ENCODE results near the gene TMCO5A.
"Not testable (repeated sequence)": the region's sequence is repeated elsewhere in the genome, so short reads cannot be mapped to it uniquely, and the experiment has no call there.

Gene TMCO5A

DNA sequence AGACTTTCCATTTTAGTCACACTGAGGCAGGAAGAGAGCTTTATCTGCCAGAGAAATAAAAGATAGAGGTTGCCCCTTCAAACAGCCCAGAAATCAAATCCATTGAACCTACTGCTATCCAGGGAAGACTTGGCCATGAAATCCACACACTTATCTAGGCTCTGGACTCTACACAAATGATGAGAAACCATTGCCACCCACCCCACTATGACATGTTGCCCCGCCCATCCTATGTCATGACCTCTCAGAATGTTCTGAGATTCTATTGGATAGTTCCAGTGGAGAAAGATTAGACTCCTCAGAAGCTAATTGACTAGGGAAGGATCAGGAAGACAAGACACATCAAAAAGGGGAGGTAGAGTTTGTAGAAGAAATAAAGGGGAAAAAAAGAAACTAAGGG, at the start of gene TMCO5A:
TSS of gene TMCO5A (plus strand) at position 301 of the 400 bp plus-strand sequence. CDS start 1,684 bp downstream, outside the sequence.
- no peak for DNase-seq (ENCODE audit: low read depth in 3 of 3)

- no peak for DNase-seq (ENCODE audit: low read depth in 3 of 3)
Observed at GRCh38 chr15:37885651-37886050, 48.8 kb upstream of the TMCO5A start.

DNA sequence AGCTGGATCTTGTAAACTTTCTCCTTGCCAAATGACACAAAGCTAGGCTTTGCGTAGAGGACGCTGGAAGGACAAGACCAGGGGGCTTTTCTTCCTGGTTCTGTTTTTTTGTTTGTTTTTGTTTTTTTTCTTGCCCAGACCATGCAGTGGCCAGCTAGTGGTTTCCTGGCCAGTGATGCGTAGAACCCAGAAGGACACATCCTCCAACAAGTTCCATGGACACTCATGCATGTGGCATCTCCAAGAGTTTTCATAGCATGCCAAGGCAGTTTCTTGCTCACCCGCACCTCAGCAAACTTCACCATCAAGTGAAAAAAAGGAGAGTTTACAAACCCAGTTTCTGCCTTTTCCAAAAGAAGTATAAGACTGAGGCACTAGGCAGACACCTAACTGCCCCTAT, 46.1 kb upstream of the TMCO5A start:
- DNase-seq (ENCODE audit: low read depth in 3 of 3), result no peak

GRCh38 chr15:37891766-37892368, 42.6 kb upstream of the TMCO5A start:
- DNase-seq (ENCODE audit: low read depth in 3 of 3), result no peak

GRCh38 chr15:37893309-37893708, 41.1 kb upstream of the TMCO5A start:
- no peak for DNase-seq (ENCODE audit: low read depth in 3 of 3)

GRCh38 chr15:37898362-37898761, 36.1 kb upstream of the TMCO5A start:
- no peak for DNase-seq (ENCODE audit: low read depth in 3 of 3)

DNA sequence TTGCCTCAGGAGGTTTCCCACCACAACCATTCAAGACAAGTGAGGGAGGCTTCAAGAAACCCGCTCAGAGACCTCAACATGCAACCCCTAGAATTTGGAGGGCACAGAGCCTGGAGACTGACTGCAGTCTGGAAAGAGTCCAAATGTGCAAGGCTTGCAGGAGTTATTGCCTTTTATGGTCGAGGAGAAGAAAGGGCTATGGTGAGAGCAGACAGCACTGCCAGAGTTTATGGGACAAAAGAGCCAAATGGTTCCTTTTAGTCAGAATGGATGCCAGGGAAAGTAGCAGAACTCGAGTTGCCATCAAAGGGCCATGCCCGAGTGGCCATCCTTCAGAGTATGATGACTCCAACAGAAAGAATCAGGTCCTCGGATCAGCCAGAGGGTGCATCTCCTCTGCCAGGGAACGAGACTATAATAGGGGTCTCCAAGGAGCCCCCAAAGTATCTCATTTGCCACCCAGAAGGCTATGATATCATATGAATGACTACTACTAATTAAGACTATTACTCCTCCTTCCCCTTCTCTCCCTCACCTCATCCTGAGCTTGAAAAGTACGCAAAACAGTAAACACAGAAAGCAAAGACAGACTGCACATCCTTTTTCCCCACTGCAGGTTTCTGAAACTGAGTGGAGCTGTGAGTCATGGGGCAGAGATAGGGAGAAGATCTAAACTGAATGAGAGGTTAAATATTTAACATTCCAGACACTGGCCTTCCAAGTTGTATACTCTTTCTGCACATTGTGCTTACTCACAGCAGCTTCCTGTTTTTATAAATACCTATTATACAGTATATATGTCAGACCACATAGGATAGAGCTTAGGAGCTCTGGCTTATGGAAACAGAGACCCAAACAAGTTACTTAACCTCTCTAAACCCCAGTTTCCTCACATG, 33.9 kb upstream of the TMCO5A start:
- DNase-seq (ENCODE audit: low read depth in 3 of 3), result no peak

DNA sequence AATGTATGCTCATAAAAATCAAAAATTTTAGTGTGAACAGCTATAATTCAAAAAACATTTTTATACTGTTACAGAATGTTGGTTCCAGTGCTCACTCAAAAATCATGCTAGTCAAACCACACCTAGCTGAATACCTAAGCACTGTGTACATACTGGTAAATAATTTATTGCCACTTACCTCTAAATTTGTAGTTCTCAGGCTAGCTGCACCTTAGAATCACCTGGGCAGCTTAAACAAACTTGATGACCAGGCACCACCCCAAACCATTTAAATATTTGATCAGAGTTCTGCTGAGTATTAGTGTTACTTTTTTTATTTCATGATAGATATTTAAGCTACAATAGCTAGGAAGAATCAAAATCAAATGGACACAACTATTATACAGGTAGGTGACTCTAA, 32.3 kb upstream of the TMCO5A start:
- DNase-seq (ENCODE audit: low read depth in 3 of 3), result no peak

DNA sequence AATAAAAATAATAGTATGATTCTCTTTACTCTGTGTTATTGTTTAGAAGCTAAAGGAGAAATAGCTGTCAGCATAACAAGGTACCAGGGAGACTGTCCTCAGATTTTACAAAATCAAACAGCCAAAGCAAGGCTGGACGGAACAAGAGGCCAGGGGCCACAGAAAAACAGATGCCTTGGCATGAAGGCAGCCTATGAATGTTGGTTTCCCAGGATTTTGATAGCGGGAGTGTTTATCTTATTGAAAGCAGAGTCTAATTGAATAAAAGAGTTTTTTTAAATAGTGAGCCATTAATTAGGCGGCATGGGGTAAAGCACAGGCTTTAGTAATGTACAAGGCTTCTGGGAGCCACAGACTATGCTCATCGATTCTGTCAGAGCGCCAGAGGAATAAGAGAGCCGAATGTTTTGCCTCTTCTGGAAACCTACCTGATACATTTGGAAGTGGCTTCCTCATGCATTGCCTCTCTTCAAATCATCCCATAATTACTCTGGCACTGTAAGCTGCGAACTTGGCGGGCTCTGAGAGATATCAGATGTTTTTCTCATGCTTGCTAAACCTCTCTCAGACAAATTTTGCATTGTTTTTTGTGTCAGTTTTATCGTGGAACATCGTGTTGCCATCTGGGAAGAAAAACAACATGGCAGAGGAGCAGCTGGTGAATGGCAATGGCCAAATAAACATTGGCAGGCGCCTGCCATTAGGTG, 30.4 kb upstream of the TMCO5A start:
- no peak for DNase-seq (ENCODE audit: low read depth in 3 of 3)

- no peak for DNase-seq (ENCODE audit: low read depth in 3 of 3)
Observed at GRCh38 chr15:37907136-37907535, 27.3 kb upstream of the TMCO5A start.

GRCh38 chr15:37921527-37922385, 12.7 kb upstream of the TMCO5A start:
- no peak for DNase-seq (ENCODE audit: low read depth in 3 of 3)

GRCh38 chr15:37926136-37926535, 8.3 kb upstream of the TMCO5A start:
- no peak for DNase-seq (ENCODE audit: low read depth in 3 of 3)

- DNase-seq (ENCODE audit: low read depth in 3 of 3), result no peak
Observed at GRCh38 chr15:37929238-37929637, 5.2 kb upstream of the TMCO5A start.

DNA sequence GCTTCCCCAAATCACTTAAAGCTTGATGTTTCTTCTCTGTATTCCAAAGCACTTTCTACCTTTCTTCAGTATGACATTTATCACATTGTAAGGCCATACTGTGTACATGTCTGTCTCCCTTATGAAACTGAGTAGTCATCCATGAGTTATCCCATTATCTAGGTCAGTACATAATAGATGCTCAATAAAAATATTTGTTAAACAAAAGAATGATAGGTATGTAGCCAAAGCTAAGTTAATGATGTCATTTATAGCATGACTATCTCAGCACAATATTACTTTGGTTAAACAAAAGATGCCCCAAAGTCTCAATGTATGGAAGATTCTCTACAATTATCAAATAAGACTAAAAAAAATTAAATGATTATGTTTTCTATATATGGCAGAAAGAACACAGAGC, 3.1 kb upstream of the TMCO5A start:
- DNase-seq (ENCODE audit: low read depth in 3 of 3), result no peak

GRCh38 chr15:37931868-37932267, 2.6 kb upstream of the TMCO5A start:
- no peak for DNase-seq (ENCODE audit: low read depth in 3 of 3)

DNA sequence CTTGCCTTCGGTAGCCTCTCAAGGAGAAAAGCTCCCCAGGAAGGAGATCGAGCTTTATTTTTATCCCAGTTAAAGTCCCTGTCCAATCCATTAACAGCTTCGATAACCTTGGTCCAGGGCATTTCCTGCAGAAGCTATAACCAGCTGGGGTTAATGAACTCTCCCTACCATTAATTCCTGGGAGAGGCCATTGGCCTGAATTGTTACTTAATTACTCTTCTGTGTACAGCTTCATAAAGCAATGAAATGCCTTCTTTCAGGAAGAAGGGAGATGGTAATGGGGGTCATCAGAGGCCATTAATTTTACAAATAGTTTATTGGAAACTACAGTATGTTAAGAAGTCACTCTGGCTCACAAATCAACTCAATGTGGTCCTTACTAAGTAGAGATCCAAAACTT, 1.9 kb upstream of the TMCO5A start:
- no peak for DNase-seq (ENCODE audit: low read depth in 3 of 3)

- no peak for DNase-seq (ENCODE audit: low read depth in 3 of 3)
Observed at GRCh38 chr15:37933666-37934065, 774 bp upstream of the TMCO5A start.

- no peak for DNase-seq (ENCODE audit: low read depth in 3 of 3)
Observed at GRCh38 chr15:37940876-37941275, 6.4 kb downstream of the TMCO5A start.

DNA sequence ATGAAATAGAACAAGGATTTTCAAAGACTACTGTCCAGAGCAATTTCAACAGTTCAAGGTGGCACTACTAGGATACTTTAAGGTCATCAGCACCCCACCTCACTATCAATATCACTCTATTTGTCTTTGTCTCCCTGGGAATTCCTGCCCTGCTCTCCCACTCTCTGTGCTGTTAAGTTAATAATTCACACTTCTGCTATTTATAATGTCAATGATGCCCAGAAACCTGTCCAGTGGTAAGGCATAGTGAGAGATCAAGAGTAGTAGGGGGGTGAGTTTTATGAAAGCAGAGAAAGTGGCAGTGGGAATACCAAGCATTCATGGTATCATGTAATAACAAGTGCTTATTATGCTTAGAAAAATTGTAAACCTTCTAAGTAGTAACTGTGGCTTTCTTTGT, 7.3 kb downstream of the TMCO5A start:
- no peak for DNase-seq (ENCODE audit: low read depth in 3 of 3)

- DNase-seq (ENCODE audit: low read depth in 3 of 3), result no peak
Observed at GRCh38 chr15:37951999-37952398, 17.6 kb downstream of the TMCO5A start.

DNA sequence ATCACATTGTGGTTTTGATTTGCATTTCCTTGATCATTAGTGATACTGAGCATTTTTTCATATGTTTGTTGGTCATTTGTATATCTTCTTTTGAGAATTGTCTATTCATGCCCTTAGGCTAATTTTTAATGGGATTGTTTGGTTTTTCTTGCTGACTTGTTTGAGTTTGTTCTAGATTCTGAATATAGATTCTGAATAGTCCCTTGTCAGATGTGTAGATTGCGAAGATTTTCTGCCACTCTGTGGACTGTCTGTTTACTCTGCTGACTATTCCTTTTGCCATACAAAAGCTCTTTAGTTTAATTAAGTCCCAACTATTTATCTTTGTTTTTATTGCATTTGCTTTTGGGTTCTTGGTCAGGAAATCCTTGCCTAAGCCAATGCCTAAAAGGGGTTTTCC, 26.3 kb downstream of the TMCO5A start:
- not testable (repeated sequence) for DNase-seq (ENCODE audit: low read depth in 3 of 3)

DNA sequence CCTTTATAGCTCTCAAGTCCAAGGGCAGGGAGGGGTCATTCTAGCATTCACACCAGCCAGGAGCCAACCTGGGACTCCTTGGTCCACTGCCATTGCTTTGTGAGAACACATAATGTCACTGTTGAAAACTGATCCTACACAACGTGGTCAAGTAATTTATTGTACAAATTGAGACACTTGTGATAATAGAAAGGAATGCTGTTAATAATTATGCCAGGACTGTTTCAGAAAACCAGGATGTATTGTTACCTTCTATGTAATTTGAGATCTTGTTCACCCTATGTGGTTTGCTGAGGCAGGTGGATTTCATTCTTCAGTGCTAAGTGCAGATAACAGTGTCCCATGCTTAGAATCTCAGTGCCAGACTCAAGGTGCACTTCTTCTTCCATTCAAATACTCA, 33.3 kb downstream of the TMCO5A start:
- DNase-seq (ENCODE audit: low read depth in 3 of 3), result no peak
